Measurements from ENCODE around the gene NXN. TPM values are rescaled to one million over a fixed set of nuclear protein-coding genes. Genes with fewer than 3 reads are reported as not detected.
"Not testable (repeated sequence)": the region's sequence is repeated elsewhere in the genome, so short reads cannot be mapped to it uniquely, and the experiment has no call there.

NXN gene
- total RNA-seq, 1 donor from 2014 or later: 177 TPM

GRCh38 chr17:977166-977565, 2.4 kb downstream of the NXN start:
- H3K27ac Mint-ChIP-seq (ENCODE audit: unreplicated experiment): peak overlapping the region; percentile 43
- peaks cover 4% of the 10 kb centered on the region for H3K27me3 Mint-ChIP-seq (ENCODE audit: unreplicated experiment)
- H3K36me3 Mint-ChIP-seq (ENCODE audit: unreplicated experiment): no peaks in the 10 kb centered on the region
- peaks cover 35% of the 10 kb centered on the region for H3K4me1 Mint-ChIP-seq (ENCODE audit: low read depth, unreplicated experiment)
- H3K9me3 Mint-ChIP-seq (ENCODE audit: unreplicated experiment): peaks cover 14% of the 10 kb centered on the region
- peak overlapping the region; percentile 94 for H3K4me3 Mint-ChIP-seq (ENCODE audit: unreplicated experiment)
- DNase-seq: no peak
- no peak for TF ChIP-seq CTCF (IDR thresholded peaks at IDR 0.05; ENCODE audit: partially characterized antibody, unreplicated experiment)

GRCh38 chr17:976312-976711, 3.3 kb downstream of the NXN start:
- peaks cover 4% of the 10 kb centered on the region for H3K27me3 Mint-ChIP-seq (ENCODE audit: unreplicated experiment)

GRCh38 chr17:975371-975915, 4.1 kb downstream of the NXN start:
- no peak for DNase-seq
- Mint-ChIP-seq H3K4me1 (ENCODE audit: low read depth, unreplicated experiment) (peaks cover 33% of the 10 kb centered on the region), H3K27me3 (ENCODE audit: unreplicated experiment) (peaks cover 4% of the 10 kb centered on the region), H3K4me3 (ENCODE audit: unreplicated experiment) (peak overlapping the region; percentile 94), H3K27ac (ENCODE audit: unreplicated experiment) (peak overlapping the region; percentile 29), H3K36me3 (ENCODE audit: unreplicated experiment) (no peaks in the 10 kb centered on the region), H3K9me3 (ENCODE audit: unreplicated experiment) (peaks cover 12% of the 10 kb centered on the region)
- TF ChIP-seq CTCF (IDR thresholded peaks at IDR 0.05; ENCODE audit: partially characterized antibody, unreplicated experiment): no peak

More at GRCh38 chr17:976312-976711, 3.3 kb downstream of the NXN start:
- TF ChIP-seq CTCF (IDR thresholded peaks at IDR 0.05; ENCODE audit: partially characterized antibody, unreplicated experiment): no peak
- Mint-ChIP-seq H3K4me3 (ENCODE audit: unreplicated experiment) (peak overlapping the region; percentile 94), H3K9me3 (ENCODE audit: unreplicated experiment) (peaks cover 14% of the 10 kb centered on the region), H3K36me3 (ENCODE audit: unreplicated experiment) (no peaks in the 10 kb centered on the region), H3K4me1 (ENCODE audit: low read depth, unreplicated experiment) (peaks cover 35% of the 10 kb centered on the region), H3K27ac (ENCODE audit: unreplicated experiment) (no peak overlapping the region)
- DNase-seq: no peak

- H3K27me3 Mint-ChIP-seq (ENCODE audit: unreplicated experiment); H3K4me3 Mint-ChIP-seq (ENCODE audit: unreplicated experiment); H3K36me3 Mint-ChIP-seq (ENCODE audit: unreplicated experiment); H3K27ac Mint-ChIP-seq (ENCODE audit: unreplicated experiment); H3K9me3 Mint-ChIP-seq (ENCODE audit: unreplicated experiment); DNase-seq: not testable (repeated sequence)
- H3K4me1 Mint-ChIP-seq (ENCODE audit: low read depth, unreplicated experiment): peaks cover 39% of the 10 kb centered on the region
These were observed 4.8 kb downstream of the NXN start for GRCh38 chr17:974778-975177.

GRCh38 chr17:973053-973452, 6.5 kb downstream of the NXN start:
- H3K36me3 Mint-ChIP-seq (ENCODE audit: unreplicated experiment): no peaks in the 10 kb centered on the region
- H3K4me1 Mint-ChIP-seq (ENCODE audit: low read depth, unreplicated experiment): peaks cover 50% of the 10 kb centered on the region
- peak overlapping the region; percentile 53 for H3K27ac Mint-ChIP-seq (ENCODE audit: unreplicated experiment)
- peaks cover 2% of the 10 kb centered on the region for H3K27me3 Mint-ChIP-seq (ENCODE audit: unreplicated experiment)
- TF ChIP-seq CTCF (IDR thresholded peaks at IDR 0.05; ENCODE audit: partially characterized antibody, unreplicated experiment): no peak
- H3K9me3 Mint-ChIP-seq (ENCODE audit: unreplicated experiment): peaks cover 7% of the 10 kb centered on the region
- DNase-seq: no peak
- H3K4me3 Mint-ChIP-seq (ENCODE audit: unreplicated experiment): peak overlapping the region; percentile 30

- not testable (repeated sequence) for H3K9me3 Mint-ChIP-seq (ENCODE audit: unreplicated experiment); H3K27ac Mint-ChIP-seq (ENCODE audit: unreplicated experiment); H3K36me3 Mint-ChIP-seq (ENCODE audit: unreplicated experiment); H3K27me3 Mint-ChIP-seq (ENCODE audit: unreplicated experiment); H3K4me3 Mint-ChIP-seq (ENCODE audit: unreplicated experiment); DNase-seq
- H3K4me1 Mint-ChIP-seq (ENCODE audit: low read depth, unreplicated experiment): peaks cover 46% of the 10 kb centered on the region
These were observed 7.7 kb downstream of the NXN start for GRCh38 chr17:971861-972260.

All from glutamatergic neuron (in vitro differentiated cells).